Measurements from ENCODE around the gene MINDY4.
A peak's percentile ranks its signal among the peaks of the same experiment; 100 is the strongest.

MINDY4 gene

GRCh38 chr7:30912986-30913811 lies 142.0 kb downstream of the MINDY4 start:
- in situ Hi-C loops (cut with HindIII; ENCODE audit: low pct_ligation_motif_present, low sequenced_read_pairs): no loop called here

GRCh38 chr7:30913821-30914515 lies 142.8 kb downstream of the MINDY4 start:
- in situ Hi-C loops (cut with HindIII; ENCODE audit: low pct_ligation_motif_present, low sequenced_read_pairs): no loop called here
- no peak for DNase-seq
- Histone ChIP-seq H3K27ac (no peak overlapping the region), H3K4me3 (ENCODE audit: low read depth, low read length) (no peak overlapping the region), H3K36me3 (replicated peaks) (no peaks in the 10 kb centered on the region), H3K27me3 (replicated peaks) (no peaks in the 10 kb centered on the region)
- TF ChIP-seq CTCF (IDR thresholded peaks at IDR 0.05; ENCODE audit: low read depth, low read length, missing control alignments): no peak

More at GRCh38 chr7:30912986-30913811, 142.0 kb downstream of the MINDY4 start:
- Histone ChIP-seq H3K4me3 (ENCODE audit: low read depth, low read length) (no peak overlapping the region), H3K36me3 (replicated peaks) (no peaks in the 10 kb centered on the region), H3K27me3 (replicated peaks) (no peaks in the 10 kb centered on the region), H3K27ac (no peak overlapping the region)
- no peak for TF ChIP-seq CTCF (IDR thresholded peaks at IDR 0.05; ENCODE audit: low read depth, low read length, missing control alignments)
- no peak for DNase-seq

- no peaks in the 10 kb centered on the region for H3K27me3 ChIP-seq (replicated peaks)
- H3K4me3 ChIP-seq (ENCODE audit: low read depth, low read length): no peak overlapping the region
- H3K27ac ChIP-seq: no peak overlapping the region
- H3K36me3 ChIP-seq (replicated peaks): no peaks in the 10 kb centered on the region
- no peak for TF ChIP-seq CTCF (IDR thresholded peaks at IDR 0.05; ENCODE audit: low read depth, low read length, missing control alignments)
- in situ Hi-C loops (cut with HindIII; ENCODE audit: low pct_ligation_motif_present, low sequenced_read_pairs): no loop called here
- DNase-seq: peak; percentile 39
Observed at GRCh38 chr7:30914596-30914995, 143.4 kb downstream of the MINDY4 start.

GRCh38 chr7:30915005-30915601 lies 143.9 kb downstream of the MINDY4 start:
- no peak for DNase-seq
- H3K27ac ChIP-seq: no peak overlapping the region
- no peak overlapping the region for H3K4me3 ChIP-seq (ENCODE audit: low read depth, low read length)
- no peaks in the 10 kb centered on the region for H3K36me3 ChIP-seq (replicated peaks)
- in situ Hi-C loops (cut with HindIII; ENCODE audit: low pct_ligation_motif_present, low sequenced_read_pairs): no loop called here
- no peaks in the 10 kb centered on the region for H3K27me3 ChIP-seq (replicated peaks)
- no peak for TF ChIP-seq CTCF (IDR thresholded peaks at IDR 0.05; ENCODE audit: low read depth, low read length, missing control alignments)

GRCh38 chr7:30915751-30916150 lies 144.5 kb downstream of the MINDY4 start:
- no peak overlapping the region for H3K4me3 ChIP-seq (ENCODE audit: low read depth, low read length)
- in situ Hi-C loops (cut with HindIII; ENCODE audit: low pct_ligation_motif_present, low sequenced_read_pairs): no loop called here
- no peaks in the 10 kb centered on the region for H3K36me3 ChIP-seq (replicated peaks)
- H3K27ac ChIP-seq: no peak overlapping the region
- DNase-seq: no peak
- TF ChIP-seq CTCF (IDR thresholded peaks at IDR 0.05; ENCODE audit: low read depth, low read length, missing control alignments): no peak
- H3K27me3 ChIP-seq (replicated peaks): no peaks in the 10 kb centered on the region
